HG02840 (cell line): Measurements from ENCODE around the gene SALL4.
"Not testable (repeated sequence)": the region's sequence is repeated elsewhere in the genome, so short reads cannot be mapped to it uniquely, and the experiment has no call there.

Experiments
- ATAC-seq: cut with Tn5 transposase; IDR thresholded peaks from one replicate; pipeline ENCODE4 v1.9.1; 2021; ENCODE audit warnings: mild to moderate bottlenecking, moderate library complexity, moderate number of reproducible peaks; ENCODE audit not compliant: unreplicated experiment, low FRiP score

The SALL4 gene

GRCh38 chr20:51802170-51802751 lies at the start of gene SALL4:
SALL4 (minus strand) TSS chr20:51802521; CDS start chr20:51802408, 113 bp downstream.
- ATAC-seq: no peak

- no peak for ATAC-seq
These were observed 46.0 kb upstream of the SALL4 start for GRCh38 chr20:51848346-51848745.

DNA sequence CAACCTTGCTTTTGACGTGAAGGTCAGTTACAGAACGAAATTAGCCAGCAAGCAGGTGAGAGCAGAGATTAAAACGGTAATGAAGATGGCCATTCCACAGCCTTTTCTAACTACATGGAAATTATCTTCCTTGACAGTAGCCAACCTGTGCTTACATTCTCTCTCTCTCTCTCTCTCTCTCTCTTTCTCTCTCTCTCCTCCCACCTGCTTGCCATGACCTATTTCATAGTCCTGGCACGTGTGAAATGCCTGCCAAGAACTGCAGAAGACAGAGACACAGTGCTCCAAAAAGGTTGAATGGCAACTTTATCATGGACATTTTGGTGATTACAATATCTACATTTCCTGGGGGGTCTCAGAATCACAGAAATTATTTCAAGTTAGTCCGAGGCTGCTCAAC lies 38.5 kb upstream of the SALL4 start:
- ATAC-seq: no peak

- ATAC-seq: no peak
These were observed 35.6 kb upstream of the SALL4 start for GRCh38 chr20:51837876-51838420.

GRCh38 chr20:51837436-51837835 lies 35.1 kb upstream of the SALL4 start:
- ATAC-seq: no peak

GRCh38 chr20:51833326-51833725 lies 31.0 kb upstream of the SALL4 start:
- no peak for ATAC-seq

DNA sequence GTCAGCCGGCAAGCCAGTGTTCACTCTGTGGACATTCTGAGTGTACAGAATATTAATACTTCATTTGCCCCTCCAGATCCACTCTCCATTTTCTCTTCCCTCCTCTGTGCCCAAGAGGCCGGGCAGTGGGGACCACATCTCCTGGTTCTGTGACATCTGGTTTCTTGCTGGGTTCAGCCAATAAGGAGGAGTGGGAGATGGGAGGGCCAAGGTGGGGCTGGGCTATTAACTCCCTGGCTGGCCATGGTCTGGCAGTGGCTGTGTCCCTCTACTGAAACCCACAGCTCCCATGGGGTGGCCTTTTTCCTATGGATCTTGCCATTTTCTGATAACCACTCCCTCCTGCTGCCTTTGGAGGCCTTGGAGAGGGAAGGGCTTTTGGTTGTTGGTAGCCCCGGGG lies 30.0 kb upstream of the SALL4 start:
- ATAC-seq: no peak

GRCh38 chr20:51831866-51832265 lies 29.5 kb upstream of the SALL4 start:
- no peak for ATAC-seq

GRCh38 chr20:51830538-51830937 lies 28.2 kb upstream of the SALL4 start:
- ATAC-seq: no peak

DNA sequence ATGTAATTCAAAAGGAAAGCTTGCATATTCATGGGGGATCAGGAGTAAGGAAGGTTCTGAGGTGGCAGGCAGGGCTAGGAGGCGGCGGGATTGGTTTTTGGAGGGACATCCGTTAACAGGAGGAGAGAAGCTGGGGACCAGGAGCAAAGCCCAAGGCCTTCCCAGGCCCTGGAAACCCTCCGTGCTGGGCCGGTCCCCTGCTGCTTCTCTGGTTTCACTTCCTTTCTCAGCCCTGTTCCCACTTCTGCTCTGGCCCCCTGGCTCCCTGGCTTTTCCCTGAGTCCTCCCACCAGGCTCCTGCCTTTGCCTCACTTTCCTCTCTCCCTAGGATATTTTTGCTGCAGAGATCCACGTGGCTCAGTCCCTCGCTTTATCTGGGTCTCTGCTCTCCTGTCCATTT lies 26.4 kb upstream of the SALL4 start:
- no peak for ATAC-seq

DNA sequence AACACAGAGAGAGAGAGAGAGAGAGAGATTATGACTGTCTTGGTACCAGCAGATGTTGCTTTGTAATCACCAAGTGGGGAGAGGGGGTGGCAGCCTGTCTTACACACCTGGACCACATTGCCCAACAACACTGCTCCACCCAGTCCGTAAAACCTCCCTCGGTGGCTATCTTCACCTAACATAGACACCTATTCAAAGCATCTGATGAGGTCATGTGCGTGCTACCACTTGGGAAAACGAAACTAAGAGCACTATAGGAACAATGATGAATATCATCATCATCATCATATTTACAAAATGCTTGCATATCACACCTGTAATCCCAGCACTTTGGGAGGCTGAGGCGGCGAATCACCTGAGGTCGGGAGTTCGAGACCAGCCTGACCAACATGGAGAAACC lies 24.1 kb upstream of the SALL4 start:
- ATAC-seq: no peak

DNA sequence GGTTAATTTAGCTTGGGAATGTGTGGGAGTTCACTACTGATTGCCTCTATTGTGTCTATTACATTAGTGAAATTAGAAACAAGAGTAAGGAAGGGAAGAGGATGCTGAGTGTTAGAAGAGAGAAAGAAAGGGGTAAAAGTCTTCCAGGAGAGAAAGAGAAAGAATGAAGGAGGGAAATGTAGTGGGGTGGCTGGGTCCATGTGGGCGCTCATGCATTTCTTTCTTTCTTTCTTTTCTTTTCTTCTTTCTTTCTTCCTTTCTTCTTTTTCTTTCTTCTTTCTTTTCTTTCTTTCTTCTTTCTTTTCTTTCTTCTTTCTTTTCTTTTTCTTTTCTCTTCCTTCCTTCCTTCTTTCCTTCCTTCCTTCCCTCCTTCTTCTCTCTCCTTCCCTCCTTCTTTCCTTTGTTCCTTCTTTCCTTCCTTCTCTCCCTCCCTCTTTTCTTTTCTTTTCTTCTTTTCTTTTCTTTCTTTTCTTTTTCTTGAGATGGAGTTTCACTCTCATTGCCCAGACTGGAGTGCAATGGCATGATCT lies 16.2 kb upstream of the SALL4 start:
- ATAC-seq: no peak

DNA sequence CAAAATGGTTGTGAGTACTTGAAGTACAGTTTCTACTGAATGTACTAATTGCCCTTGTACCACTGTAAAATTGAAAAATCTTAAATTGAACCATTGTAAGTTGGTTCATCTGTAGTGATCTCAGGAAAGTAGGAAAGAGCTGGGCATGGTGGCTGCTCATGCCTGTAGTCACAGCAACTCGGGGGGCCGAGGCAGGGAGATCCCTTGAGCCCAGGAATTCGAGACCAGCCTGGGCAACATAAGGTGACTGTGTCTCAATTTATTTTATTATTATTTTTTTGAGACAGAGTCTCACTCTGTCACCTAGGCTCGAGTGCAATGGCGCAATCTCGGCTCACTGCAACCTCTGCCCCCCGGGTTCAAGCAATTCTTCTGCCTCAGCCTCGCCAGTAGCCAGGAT lies 14.5 kb upstream of the SALL4 start:
- ATAC-seq: not testable (repeated sequence)

DNA sequence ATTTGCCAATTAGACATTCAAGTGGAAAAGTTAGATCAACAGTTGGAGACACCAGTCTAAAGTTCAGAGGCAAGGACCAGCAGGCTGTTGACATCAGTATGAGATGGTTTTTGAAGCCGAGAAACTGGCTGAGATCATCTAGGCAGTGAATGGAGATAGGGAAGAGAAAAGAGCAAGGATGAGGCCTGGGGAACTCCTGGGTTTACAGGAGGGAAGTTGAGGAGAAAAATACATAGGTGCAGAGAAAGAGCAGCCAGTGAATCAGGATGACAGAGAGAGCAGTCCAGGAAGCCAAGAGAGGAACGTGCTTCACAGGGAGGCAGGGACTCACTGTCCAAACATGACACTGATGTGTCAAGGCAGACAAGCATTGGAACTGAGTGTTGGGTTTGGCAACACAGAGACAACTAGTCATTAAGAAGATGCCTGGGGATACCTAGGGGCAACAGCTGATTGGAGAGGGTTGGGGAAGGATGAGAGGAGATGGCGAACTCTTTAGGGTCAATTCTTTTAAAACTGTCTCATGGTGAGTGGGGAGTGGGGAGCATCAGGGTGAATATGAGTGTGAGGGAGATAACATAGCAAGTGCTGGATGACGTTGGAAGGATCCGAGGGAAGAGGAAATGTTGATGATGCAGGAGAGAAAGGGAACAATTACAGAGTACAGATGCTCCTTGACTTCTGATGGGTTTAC lies 13.2 kb upstream of the SALL4 start:
- no peak for ATAC-seq

GRCh38 chr20:51812861-51813260 lies 10.5 kb upstream of the SALL4 start:
- no peak for ATAC-seq

DNA sequence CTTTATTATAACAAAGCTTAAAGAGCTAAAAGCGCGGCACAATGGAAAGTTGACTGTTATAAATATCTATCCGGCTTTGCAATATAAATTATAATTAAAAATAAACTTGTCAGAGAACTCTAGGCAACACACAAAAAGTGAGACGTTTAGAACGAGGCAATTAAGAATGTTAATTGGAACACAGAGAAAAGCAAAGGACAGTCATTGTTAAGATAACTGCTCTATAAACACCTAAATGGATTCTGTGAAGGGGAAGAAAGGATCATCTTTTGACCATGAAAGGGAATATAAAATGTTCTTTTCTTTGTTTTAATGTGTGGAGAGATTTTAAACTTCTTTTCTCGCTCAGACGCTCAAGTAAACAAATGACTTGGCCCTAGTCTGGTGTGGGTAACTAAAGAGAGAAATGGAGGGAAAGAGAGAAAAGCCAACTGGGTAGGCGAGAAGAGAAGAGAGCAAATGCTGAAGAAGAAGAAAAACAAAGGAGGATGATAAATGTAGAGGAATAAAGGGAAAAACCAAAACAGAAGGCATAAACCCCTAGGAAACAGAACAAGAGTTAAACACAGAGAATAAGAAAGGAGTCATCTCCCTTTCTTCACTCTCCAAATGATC lies 9.3 kb upstream of the SALL4 start:
- no peak for ATAC-seq

GRCh38 chr20:51811042-51811355 lies 8.7 kb upstream of the SALL4 start:
- no peak for ATAC-seq

DNA sequence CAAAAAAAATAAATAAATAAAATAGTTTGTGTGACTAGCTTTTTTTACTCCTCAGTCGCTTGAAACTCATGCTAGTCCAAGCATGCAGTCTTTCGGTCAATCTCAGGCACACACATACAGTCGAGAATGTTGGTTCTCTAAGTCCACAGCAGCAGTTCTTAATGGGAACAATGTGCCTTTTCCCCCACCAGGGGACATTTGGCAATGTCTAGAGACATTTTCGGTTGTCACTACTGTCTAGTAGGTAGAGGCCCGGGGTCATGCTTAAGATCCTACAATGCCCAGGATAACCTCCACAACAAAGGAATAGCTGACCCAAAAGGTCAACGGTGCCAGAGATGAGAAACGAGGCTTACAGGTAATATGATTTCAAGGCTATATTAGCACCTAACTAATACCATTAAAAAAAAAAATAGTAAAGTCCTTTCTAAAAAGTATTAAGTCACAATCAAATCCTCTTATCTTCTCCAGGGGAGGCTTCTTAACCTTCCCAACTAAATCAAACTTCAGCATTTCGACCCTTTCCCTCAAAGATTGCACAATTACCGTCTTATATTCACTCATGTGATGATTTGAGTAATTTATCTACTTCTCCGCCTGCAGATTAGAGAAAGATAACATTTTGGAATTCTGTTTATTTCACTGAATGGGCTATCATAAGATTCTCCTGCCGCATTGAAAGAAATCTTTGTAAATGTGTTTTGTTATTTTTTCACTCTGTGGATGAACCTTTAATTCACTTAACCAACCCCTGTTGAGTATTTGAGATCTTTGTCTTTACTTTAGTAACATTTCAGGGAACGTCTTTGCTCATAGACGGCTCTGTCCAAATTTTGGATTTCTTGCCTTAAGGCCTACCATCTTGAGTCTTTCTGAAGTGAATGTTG lies 8.1 kb upstream of the SALL4 start:
- no peak for ATAC-seq

DNA sequence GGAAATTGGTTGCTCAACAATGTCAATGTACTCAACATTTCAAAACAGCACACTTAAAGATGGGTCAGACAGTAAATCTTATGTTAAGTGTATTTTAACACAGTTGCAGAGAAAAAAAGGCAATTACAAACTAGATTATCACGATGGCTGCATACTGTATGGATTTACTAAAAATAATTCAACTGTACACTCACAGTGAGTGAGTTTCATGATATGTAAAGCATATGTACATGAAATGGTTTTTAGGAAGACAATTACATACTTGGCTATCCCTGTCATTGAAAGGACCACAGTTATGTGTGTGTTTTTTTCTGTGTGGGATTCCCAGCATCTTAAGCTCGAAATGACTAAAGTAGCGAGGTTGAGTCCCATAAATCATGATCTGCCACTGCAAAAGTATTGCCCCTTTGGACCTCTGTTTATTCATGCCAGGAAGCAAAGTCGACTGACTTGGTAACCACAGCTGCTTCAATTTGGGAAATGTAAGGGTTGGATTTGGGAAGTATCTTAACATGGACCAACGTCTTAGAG lies 5.5 kb upstream of the SALL4 start:
- no peak for ATAC-seq

DNA sequence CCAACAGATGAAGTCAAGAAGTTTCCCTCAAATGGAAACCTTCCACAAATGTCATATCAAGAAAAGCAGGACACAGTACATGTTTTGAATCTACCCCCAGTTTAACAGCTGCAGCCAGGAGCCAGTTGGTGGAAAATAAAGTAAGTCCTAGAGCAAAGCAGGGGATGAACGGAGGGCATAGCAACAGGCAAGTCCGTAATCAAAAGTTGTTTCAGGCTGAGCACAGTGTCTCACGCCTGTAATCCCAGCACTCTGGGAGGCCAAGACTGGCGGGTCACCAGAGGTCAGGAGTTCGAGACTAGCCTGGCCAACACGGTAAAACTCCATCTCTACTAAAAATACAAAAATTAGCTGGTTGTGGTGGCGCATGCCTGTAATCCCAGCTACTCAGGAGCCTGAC lies 2.4 kb upstream of the SALL4 start:
- ATAC-seq: no peak
